Cardiac muscle cell (in vitro differentiated cells and primary cell): Measurements from ENCODE around the gene MIPOL1. TPM values are rescaled to one million over a fixed set of nuclear protein-coding genes. Genes with fewer than 3 reads are reported as not detected.

Experiments
- DNase-seq, 2 donors: peaks; one replicate each; pipeline versions ENCODE4 v3.0.0 to v3.0.0-alpha.2; 2010 to 2017; ENCODE audit warnings: low read depth in 1 of 2, low spot score in 1 of 2
- H3K27ac ChIP-seq: fragments of 200-600 bp; sonication (generic); 2 replicates; pipeline ENCODE4 v1.5.1; 2016
- H3K27me3 ChIP-seq: fragments of 200-600 bp; sonication (generic); 2 replicates; pipeline ENCODE4 v1.6.0; 2016; ENCODE audit warnings: control low read depth
- H3K36me3 ChIP-seq: fragments of 200-600 bp; sonication (generic); 2 replicates; pipeline ENCODE4 v1.5.1; 2016; ENCODE audit warnings: control low read depth
- H3K4me1 ChIP-seq: fragments of 200-600 bp; sonication (generic); 2 replicates; pipeline ENCODE4 v1.8.1; 2017; ENCODE audit warnings: low read depth, mild to moderate bottlenecking, mixed run types
- H3K4me3 ChIP-seq: fragments of 200-600 bp; sonication (generic); 2 replicates; pipeline ENCODE4 v1.5.1; 2016; ENCODE audit warnings: mild to moderate bottlenecking
- H3K9me3 ChIP-seq: fragments of 200-600 bp; sonication (generic); 2 replicates; pipeline ENCODE4 v1.5.1; 2017; ENCODE audit warnings: low read depth, mild to moderate bottlenecking, control low read depth
- polyA plus RNA-seq: library from polyadenylated mRNA; unstranded; fragments of >200 nt; fragmentation: Nextera tagmentation; extraction: Ambion mirVana; gene quantifications from 2 replicates; pipeline ENCODE4 v1.2.1, GENCODE V29; 2016
- total RNA-seq: library from RNA; depleted of rRNA; stranded (reverse); fragments of >200 nt; gene quantifications from 2 replicates; pipeline ENCODE4 v1.2.3, GENCODE V29; 2016
- TF ChIP-seq, protein P1 (sequence below): IDR thresholded peaks from 2 replicates; pipeline ENCODE4 v1.5.1; 2012; ENCODE audit warnings: low read depth, mild to moderate bottlenecking, low read length

MIPOL1 gene
- total and polyA plus RNA-seq, 2 experiments from 2014 or later, result 7.3 to 8.4 TPM

DNA sequence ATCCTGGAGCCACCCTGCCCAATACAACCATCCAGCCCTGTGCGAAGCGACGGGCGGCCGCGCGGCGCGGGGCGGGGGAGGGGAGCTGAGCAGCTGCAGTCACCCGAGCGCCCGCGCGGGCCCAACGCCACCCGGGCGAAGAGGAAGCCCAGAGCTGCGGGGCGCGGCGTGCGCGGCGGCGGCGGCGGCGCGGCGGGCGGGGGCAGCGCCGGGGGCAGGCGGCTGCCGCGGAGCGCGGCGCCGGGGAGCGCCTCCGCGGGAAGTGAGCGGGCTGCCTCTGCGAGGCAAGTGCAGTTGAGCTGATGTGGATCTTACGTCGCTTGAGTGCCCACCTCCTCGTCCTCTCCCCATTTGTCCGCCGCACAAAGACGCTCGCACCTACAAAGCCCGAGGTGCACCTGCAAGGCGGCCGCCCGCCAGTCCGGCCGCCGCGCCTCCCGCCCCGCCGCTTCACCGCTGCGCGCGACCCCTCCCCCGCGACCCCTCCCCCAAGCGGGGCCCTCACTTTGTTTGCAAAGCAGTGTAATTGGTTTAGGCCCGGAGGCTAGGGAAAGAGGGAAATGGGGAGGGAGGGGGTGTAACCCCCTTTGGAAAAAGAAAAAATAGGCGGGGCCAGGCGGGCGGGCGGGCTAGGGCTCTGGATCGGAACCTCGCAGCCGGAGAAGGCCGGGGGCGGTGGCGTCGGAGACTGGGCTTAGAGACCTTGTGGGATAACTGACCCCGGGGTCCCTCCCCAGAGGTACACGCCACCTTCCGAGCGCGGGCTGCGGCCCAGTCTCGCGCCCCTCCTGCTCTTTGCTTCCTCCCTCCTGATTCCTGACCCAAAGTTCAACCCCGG lies 397.5 kb downstream of the MIPOL1 start, which contains the start of the genes FOXA1 and TTC6:
Gene FOXA1, minus strand, starts transcription at position 279 of the 838 bp plus-strand sequence. Its CDS starts 277 bp downstream, at position 2.
Gene TTC6, plus strand, starts transcription at position 659 of the 838 bp plus-strand sequence. CDS start 26,436 bp downstream, outside the sequence.
- Histone ChIP-seq H3K27me3 (peaks cover 99% of the 10 kb centered on the region), H3K4me3 (peak within 1 kb of the TSS; percentile 31), H3K9me3 (no peaks in the 10 kb centered on the region), H3K4me1 (peaks cover 9% of the 10 kb centered on the region), H3K36me3 (no peaks in the 10 kb centered on the region), H3K27ac (no peak within 1 kb of the TSS)
- TF ChIP-seq, protein P1, sequence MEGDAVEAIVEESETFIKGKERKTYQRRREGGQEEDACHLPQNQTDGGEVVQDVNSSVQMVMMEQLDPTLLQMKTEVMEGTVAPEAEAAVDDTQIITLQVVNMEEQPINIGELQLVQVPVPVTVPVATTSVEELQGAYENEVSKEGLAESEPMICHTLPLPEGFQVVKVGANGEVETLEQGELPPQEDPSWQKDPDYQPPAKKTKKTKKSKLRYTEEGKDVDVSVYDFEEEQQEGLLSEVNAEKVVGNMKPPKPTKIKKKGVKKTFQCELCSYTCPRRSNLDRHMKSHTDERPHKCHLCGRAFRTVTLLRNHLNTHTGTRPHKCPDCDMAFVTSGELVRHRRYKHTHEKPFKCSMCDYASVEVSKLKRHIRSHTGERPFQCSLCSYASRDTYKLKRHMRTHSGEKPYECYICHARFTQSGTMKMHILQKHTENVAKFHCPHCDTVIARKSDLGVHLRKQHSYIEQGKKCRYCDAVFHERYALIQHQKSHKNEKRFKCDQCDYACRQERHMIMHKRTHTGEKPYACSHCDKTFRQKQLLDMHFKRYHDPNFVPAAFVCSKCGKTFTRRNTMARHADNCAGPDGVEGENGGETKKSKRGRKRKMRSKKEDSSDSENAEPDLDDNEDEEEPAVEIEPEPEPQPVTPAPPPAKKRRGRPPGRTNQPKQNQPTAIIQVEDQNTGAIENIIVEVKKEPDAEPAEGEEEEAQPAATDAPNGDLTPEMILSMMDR, result no peak
- peak; percentile 32 to 48 for DNase-seq

DNA sequence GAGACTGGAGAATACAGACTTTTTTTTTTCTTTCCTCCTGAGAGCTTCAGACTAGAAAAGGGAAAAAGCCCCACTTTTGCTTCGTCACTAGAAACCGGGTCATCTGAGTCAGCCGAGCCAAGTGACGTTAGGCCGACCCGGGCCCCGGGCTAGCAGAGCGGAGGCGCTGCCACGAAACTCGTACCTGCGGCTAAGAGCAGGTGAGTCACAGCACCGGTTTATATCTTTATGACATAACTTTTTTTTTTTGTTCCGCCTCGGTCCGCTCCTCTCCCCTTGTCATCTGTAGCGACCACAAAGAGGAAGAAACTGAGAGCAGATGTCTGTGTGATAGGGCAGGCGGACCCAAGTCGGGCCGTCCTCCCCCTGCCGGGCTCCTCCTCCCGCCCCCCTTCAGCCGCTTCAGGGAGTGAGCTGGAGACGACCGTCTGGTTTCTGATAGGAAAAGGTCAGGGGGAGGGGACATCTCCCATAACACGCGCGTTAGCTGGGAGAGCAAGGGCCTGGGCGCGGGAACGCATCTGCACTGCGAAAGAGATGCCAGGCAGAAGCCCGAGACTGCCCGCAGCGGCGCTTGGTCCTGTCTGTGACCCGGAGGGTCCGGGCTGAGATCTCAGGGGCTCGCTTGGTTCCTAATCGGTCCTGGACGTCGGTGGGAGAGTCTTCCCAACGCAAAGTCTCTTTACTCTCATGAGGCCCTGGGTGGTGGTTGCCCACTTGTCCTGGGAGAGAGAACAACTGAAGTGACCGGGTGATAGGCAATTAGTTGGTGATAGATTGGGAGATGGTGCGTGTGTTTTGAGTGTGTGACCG lies 398.3 kb downstream of the MIPOL1 start:
- peaks cover 99% of the 10 kb centered on the region for H3K27me3 ChIP-seq
- peaks cover 9% of the 10 kb centered on the region for H3K4me1 ChIP-seq
- no peak for DNase-seq
- no peaks in the 10 kb centered on the region for H3K9me3 ChIP-seq
- TF ChIP-seq, protein P1, result no peak
- H3K4me3 ChIP-seq, result peak overlapping the region; percentile 31
- H3K36me3 ChIP-seq, result no peaks in the 10 kb centered on the region
- H3K27ac ChIP-seq, result no peak overlapping the region

GRCh38 chr14:37596790-37597472 lies 399.2 kb downstream of the MIPOL1 start:
- peaks cover 99% of the 10 kb centered on the region for H3K27me3 ChIP-seq
- no peak for DNase-seq
- no peak overlapping the region for H3K4me3 ChIP-seq
- H3K27ac ChIP-seq, result no peak overlapping the region
- H3K4me1 ChIP-seq, result peaks cover 9% of the 10 kb centered on the region
- TF ChIP-seq, protein P1, result no peak
- no peaks in the 10 kb centered on the region for H3K36me3 ChIP-seq
- H3K9me3 ChIP-seq, result no peaks in the 10 kb centered on the region

GRCh38 chr14:37597538-37597913 lies 399.8 kb downstream of the MIPOL1 start:
- peaks cover 9% of the 10 kb centered on the region for H3K4me1 ChIP-seq
- DNase-seq, result peak in 1 of 2 donors; percentile 41
- peaks cover 99% of the 10 kb centered on the region for H3K27me3 ChIP-seq
- H3K9me3 ChIP-seq, result no peaks in the 10 kb centered on the region
- no peak overlapping the region for H3K4me3 ChIP-seq
- TF ChIP-seq, protein P1, result peak; percentile 51
- H3K27ac ChIP-seq, result no peak overlapping the region
- H3K36me3 ChIP-seq, result no peaks in the 10 kb centered on the region

DNA sequence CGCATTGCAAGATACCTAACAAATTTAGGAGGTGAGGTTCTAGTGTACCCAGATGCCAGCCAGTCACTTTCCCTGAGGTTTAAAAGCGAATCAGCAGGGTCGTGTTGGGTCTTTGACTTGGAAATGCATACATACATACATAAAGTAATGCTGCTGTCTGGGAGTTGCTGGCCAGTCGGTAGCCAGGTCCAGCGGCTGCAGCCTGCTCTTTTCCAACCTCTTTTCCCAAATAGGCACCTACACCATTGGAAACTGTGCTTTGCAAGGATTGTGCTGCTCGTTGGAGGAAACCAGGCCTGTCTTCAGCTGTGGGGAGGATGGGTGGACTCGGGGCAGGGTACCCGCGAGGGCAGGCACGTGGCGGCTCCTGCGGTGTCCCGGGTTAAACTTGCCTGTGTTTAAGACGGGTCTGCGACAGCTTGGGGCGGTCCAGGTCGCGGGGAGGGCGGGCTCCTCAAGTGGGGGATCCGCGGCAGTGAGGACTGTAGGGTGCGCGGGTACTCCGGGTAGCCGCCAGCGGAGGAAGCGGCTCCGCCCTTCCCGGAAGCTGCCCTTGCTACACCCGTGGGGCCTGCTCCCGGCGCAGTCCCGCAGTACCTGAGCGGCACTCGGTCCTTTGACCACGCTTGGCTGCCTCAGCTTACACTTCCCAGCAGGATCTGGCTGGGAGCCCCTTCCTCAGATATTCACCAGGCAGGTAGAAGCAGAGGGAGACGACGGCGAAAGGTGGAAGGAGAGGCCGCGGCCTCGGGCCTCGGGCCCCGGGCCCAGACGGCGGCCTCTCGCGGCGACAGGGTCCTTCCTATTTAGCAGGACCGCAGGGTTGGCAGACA lies 400.4 kb downstream of the MIPOL1 start:
- Histone ChIP-seq H3K27me3 (peaks cover 99% of the 10 kb centered on the region), H3K4me3 (no peak overlapping the region), H3K9me3 (no peaks in the 10 kb centered on the region), H3K36me3 (no peaks in the 10 kb centered on the region), H3K4me1 (peaks cover 9% of the 10 kb centered on the region), H3K27ac (no peak overlapping the region)
- TF ChIP-seq, protein P1, result no peak
- DNase-seq, result no peak
